Right lobe of liver (tissue), 4 donors: Measurements from ENCODE around the gene TTLL10.

Experiments
- POLR2A ChIP-seq: fragments of 450-650 bp; IDR thresholded peaks from one replicate; pipeline ENCODE4 v1.6.1; 2017; ENCODE audit warnings: antibody characterized with exemption, mild to moderate bottlenecking
- TF ChIP-seq, protein P1 (sequence below), 4 donors: fragments of 200-600 bp in 3 of 4; fragments of 450-650 bp in 1 of 4; IDR thresholded peaks; one replicate each; pipeline versions ENCODE4 v1.5.1 to v1.8.0; 2016 to 2022; ENCODE audit warnings: antibody characterized with exemption in 4 of 4, mild to moderate bottlenecking in 2 of 4
- donor health status: DM: no; HTN: no; CAD: no.
- donor health status: DM: no; HTN: no; CAD: no.
- donor health status: DM: no; HTN: yes; CAD: no.

- TF ChIP-seq, protein P1, sequence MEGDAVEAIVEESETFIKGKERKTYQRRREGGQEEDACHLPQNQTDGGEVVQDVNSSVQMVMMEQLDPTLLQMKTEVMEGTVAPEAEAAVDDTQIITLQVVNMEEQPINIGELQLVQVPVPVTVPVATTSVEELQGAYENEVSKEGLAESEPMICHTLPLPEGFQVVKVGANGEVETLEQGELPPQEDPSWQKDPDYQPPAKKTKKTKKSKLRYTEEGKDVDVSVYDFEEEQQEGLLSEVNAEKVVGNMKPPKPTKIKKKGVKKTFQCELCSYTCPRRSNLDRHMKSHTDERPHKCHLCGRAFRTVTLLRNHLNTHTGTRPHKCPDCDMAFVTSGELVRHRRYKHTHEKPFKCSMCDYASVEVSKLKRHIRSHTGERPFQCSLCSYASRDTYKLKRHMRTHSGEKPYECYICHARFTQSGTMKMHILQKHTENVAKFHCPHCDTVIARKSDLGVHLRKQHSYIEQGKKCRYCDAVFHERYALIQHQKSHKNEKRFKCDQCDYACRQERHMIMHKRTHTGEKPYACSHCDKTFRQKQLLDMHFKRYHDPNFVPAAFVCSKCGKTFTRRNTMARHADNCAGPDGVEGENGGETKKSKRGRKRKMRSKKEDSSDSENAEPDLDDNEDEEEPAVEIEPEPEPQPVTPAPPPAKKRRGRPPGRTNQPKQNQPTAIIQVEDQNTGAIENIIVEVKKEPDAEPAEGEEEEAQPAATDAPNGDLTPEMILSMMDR (IDR thresholded peaks at IDR 0.05) = no peak
- TF ChIP-seq POLR2A = no peak
These were observed 41.4 kb upstream of the TTLL10 start for GRCh38 chr1:1132042-1132950.
